ENCODE data around the gene RERE.

GRCh38 chr1:8666389-8667167, 150.9 kb downstream of the RERE start:
- TF ChIP-seq HOXA7 (CRISPR knock-in tag; IDR thresholded peaks at IDR 0.05; ENCODE audit: borderline replicate concordance) = no peak
- TF ChIP-seq CTCF (tag by site-specific recombination; IDR thresholded peaks at IDR 0.05) = no peak
- peak; percentile 89 for TF ChIP-seq PRDM1 (tag by site-specific recombination; IDR thresholded peaks at IDR 0.05)
- TF ChIP-seq ZNF394 (tag by site-specific recombination; IDR thresholded peaks at IDR 0.05; ENCODE audit: borderline replicate concordance) = no peak
- no peak for TF ChIP-seq ZNF670 (tag by site-specific recombination; IDR thresholded peaks at IDR 0.05; ENCODE audit: low read depth)
- no peak for TF ChIP-seq ZNF184 (tag by site-specific recombination; IDR thresholded peaks at IDR 0.05)

Data from HEK293 (cell line).